LNCaP clone FGC (cell line): Measurements from ENCODE around the gene UBE2U.

Experiments
- DNase-seq: peaks from one replicate; pipeline ENCODE4 v3.0.0-alpha.2; 2011; ENCODE audit warnings: low read depth
- H3K4me3 ChIP-seq: 2 replicates; pipeline ENCODE4 v1.5.1; 2011; ENCODE audit warnings: mild to moderate bottlenecking, low read depth, low read length, control low read depth
- TF ChIP-seq, protein P1 (sequence below): IDR thresholded peaks from 2 replicates; pipeline ENCODE4 v1.5.1; 2012; ENCODE audit warnings: mild to moderate bottlenecking; ENCODE audit not compliant: control insufficient read depth, insufficient read depth; ENCODE audit errors: extremely low read depth

Gene UBE2U, protein sequence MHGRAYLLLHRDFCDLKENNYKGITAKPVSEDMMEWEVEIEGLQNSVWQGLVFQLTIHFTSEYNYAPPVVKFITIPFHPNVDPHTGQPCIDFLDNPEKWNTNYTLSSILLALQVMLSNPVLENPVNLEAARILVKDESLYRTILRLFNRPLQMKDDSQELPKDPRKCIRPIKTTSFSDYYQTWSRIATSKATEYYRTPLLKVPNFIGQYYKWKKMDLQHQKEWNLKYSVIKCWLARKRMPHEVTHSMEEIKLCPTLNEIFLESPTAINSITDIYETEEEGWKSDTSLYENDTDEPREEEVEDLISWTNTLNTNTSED

DNA sequence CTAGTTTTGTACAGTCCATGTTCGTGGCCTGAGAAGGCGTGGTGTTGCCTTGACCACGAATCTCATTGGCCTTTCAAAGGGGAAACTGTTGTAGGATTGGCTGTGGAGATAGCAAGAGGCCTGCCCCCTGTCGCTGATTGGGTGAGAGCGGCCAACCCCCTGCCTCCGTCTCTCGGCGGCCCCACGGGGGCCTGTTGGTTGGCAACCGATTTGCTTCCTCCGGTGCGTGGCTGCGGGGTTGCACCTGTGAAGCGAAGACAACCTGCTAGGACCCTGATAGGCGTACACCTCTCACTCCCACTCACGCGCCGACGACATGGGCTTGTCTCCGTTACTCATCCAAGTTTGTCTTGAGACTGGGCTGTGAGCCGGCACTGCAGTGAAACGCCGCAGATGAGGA, at the start of gene UBE2U:
Gene UBE2U (plus strand): TSS at position 204 of the 400 bp plus-strand sequence. CDS start 428 bp downstream, outside the sequence.
- TF ChIP-seq, protein P1, sequence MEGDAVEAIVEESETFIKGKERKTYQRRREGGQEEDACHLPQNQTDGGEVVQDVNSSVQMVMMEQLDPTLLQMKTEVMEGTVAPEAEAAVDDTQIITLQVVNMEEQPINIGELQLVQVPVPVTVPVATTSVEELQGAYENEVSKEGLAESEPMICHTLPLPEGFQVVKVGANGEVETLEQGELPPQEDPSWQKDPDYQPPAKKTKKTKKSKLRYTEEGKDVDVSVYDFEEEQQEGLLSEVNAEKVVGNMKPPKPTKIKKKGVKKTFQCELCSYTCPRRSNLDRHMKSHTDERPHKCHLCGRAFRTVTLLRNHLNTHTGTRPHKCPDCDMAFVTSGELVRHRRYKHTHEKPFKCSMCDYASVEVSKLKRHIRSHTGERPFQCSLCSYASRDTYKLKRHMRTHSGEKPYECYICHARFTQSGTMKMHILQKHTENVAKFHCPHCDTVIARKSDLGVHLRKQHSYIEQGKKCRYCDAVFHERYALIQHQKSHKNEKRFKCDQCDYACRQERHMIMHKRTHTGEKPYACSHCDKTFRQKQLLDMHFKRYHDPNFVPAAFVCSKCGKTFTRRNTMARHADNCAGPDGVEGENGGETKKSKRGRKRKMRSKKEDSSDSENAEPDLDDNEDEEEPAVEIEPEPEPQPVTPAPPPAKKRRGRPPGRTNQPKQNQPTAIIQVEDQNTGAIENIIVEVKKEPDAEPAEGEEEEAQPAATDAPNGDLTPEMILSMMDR = no peak
- no peak within 1 kb of the TSS for H3K4me3 ChIP-seq
- DNase-seq = no peak

DNA sequence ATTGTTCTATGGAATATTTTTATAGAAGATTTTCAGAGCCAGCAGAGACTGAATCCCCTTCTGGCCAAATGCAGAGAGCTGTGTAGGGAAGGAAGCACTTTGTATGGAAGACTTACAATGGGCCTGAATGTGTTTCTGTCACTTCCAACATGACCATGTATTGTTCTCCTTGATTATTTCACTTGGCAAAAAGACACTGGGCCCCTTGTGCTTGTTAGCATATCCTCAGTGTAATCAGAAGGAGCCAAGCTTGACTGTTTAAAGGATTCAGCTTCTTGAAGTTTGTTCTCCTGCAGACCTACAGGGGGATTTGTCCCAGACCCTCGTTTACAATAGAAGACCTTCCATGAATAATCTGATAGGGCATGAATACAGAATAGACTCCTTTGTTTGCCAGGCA, 48.1 kb upstream of the UBE2U start:
- no peak for DNase-seq
- TF ChIP-seq, protein P1 = no peak
- H3K4me3 ChIP-seq = no peak overlapping the region

DNA sequence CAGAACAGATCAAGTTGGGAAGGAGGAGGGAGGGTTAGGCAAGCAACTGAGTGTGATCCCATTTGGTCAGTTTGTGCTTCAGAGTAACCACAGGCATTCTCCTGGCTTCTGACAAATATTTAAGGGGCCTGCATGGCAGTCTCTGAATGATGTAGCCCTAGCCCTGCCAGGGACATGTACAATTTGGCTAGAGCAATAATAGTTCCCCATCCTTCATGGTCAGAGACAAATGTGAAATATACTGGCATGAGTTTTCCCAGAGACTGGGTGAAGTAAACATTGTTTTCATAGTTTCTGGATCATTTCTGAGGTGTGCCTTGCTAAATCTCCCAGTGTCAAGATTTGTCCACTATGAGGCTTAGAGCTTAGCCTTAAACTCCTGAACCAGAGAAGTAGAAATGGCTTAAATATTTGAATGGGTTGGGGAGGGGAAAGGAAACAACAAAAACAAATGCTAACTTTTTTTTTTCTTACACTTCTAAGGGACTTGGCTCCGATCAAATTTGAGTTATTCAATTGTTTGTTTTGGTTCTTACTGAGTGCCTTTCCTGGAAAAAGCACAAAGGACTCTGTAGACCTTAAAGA, 42.0 kb upstream of the UBE2U start:
- TF ChIP-seq, protein P1 = no peak
- DNase-seq = peak; percentile 27

DNA sequence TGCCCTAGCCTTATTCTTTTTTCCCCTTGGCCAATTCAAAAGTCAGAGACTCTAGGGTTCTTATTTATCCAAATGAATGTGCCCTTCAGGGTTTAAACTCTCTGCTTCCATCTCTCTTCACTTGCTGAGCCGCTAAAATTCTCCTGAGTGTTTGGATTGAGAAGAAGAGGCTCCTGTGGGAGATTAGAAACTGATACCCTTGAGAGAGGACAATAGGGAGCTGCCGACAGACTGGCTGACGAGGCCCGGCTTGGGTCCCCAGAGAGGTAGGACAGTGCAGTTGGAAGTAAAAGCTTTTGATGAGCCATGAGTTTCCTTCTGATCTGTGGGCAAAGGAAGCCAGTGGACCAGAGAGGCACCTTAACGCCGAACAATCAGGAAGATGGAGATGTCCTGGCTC, 41.3 kb upstream of the UBE2U start:
- TF ChIP-seq, protein P1 = no peak
- no peak for DNase-seq
- H3K4me3 ChIP-seq = no peak overlapping the region

More for the DNA sequence above, 42.0 kb upstream of the UBE2U start:
- H3K4me3 ChIP-seq = no peak overlapping the region

DNA sequence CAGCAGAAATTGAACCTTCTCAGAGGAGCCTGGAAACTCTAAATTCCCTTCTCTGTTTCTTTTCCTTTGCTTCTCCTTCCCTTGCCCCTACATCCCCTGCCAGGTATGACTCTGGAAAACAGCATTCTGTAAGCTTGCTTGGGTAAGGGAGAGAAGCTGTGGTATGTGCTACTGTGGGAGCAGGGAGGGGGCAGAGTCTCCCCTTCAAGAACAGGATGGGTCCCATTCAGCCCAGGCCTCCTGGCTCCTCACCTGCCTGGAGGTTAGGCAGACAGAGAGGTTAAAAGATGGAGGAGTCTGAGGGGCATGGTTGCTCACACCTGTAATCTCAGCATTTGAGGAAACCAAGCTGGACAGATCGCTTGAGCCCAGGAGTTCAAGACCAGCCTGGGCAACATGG, 40.6 kb upstream of the UBE2U start:
- TF ChIP-seq, protein P1 = no peak
- no peak overlapping the region for H3K4me3 ChIP-seq
- DNase-seq = no peak

DNA sequence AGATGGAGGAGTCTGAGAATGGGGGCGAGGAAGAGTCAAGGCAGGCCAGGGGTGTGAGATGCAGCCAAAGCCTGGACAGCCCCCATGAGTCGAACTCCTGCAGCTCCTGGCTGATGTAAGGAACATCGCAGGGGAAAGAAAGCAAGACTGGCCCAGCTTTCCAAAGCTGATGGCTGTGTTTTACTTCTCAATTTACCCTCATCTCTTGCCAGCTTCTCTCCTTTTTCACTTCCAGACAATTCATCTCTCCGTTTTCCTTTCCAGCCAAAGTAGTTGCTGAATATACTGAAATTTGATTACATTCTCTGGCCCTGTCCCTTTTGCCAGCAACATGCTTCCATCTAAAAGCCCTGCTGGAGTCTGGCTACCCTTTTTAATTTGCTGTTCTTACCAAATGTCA, 40.0 kb upstream of the UBE2U start:
- TF ChIP-seq, protein P1 = no peak

More for the DNA sequence above, 40.0 kb upstream of the UBE2U start:
- H3K4me3 ChIP-seq = no peak overlapping the region
- DNase-seq = no peak
